A673 (cell line): ENCODE measurements around the gene TMEM163.

Experiments
- CTCF ChIP-seq: fragments of 300-800, 200-600 bp; sonication (generic); conservative IDR thresholded peaks from 2 replicates; pipeline ENCODE4 v1.5.1; 2017; ENCODE audit warnings: low read depth, mild to moderate bottlenecking, antibody characterized with exemption, low read length, moderate library complexity, mixed read lengths
- EZH2 ChIP-seq: fragments of 200-600 bp; sonication (generic); IDR thresholded peaks from 2 replicates; pipeline ENCODE4 v1.6.1; 2017; ENCODE audit warnings: borderline replicate concordance, low read depth, mild to moderate bottlenecking, mixed read lengths, antibody characterized with exemption, low read length; ENCODE audit not compliant: poor library complexity, severe bottlenecking

GRCh38 chr2:134499307-134499926, 219.4 kb downstream of the TMEM163 start:
- TF ChIP-seq EZH2 (no peak), CTCF (no peak)
